ENCODE results near the gene LRRC14B.

The LRRC14B gene

DNA sequence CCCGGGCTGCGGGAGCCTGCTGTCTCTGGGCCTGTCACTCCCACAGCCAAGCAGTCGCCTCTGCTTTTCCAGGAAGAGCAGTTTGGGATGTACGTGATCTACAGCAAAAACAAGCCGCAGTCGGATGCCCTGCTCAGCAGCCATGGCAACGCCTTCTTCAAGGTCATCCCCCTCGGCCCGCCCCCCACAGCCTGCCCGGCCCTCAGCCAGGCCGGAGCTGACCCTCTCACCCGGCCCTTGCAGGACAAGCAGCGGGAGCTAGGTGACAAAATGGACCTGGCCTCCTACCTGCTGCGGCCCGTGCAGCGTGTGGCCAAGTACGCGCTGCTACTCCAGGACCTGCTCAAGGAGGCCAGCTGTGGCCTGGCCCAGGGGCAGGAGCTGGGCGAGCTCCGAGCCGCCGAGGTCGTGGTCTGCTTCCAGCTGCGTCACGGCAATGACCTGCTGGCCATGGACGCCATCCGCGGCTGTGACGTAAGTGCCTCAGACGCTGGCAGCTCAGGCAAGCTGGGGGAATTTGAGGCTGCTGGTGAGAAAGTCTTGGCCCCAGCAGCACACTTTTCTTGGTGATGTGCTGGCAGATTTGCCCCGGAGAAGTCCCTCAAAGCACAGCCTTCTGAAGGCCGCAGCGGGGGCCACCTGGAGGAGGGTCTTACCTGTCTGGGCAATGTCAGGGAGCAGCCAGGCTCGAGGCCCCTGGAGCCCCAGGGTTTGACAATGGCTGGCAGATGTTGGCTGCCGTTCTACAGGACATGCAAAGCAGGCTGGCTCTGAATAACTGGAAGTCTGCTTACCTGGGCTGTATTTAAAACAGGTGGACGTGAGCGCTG is 20.1 kb upstream of the LRRC14B start:
- H3K4me3 ChIP-seq (ENCODE audit: low read depth, low read length): no peak overlapping the region
- no peak for DNase-seq (ENCODE audit: low read depth)
- TF ChIP-seq, protein P1, sequence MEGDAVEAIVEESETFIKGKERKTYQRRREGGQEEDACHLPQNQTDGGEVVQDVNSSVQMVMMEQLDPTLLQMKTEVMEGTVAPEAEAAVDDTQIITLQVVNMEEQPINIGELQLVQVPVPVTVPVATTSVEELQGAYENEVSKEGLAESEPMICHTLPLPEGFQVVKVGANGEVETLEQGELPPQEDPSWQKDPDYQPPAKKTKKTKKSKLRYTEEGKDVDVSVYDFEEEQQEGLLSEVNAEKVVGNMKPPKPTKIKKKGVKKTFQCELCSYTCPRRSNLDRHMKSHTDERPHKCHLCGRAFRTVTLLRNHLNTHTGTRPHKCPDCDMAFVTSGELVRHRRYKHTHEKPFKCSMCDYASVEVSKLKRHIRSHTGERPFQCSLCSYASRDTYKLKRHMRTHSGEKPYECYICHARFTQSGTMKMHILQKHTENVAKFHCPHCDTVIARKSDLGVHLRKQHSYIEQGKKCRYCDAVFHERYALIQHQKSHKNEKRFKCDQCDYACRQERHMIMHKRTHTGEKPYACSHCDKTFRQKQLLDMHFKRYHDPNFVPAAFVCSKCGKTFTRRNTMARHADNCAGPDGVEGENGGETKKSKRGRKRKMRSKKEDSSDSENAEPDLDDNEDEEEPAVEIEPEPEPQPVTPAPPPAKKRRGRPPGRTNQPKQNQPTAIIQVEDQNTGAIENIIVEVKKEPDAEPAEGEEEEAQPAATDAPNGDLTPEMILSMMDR (conservative IDR thresholded peaks at IDR 0.05; ENCODE audit: low read depth, low read length): no peak

DNA sequence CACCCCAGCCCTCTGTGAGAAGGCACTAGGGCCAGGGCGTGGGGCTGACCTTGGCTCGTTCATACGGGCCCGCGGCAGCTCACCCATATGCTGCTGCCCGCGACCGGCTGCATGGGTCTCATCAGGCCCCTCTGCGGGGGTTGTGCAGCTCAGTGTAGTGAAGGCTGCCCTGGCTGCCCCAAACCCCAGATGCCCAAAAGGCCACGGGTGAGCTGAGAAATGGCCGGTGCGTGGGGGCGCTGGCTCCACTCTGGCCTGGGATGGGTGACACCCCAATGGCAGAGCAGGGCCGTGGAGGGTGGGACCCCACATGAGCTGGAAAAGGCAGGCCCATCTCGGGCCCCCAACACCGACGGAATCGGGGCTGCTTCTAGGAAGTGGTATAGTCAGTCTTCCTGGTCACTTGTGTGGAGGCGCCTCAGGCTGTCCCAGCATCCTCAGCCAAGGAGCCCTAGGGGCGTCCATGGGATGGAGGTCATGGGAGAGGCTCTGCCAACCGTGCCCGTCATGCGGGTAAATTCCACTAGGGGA is 19.4 kb upstream of the LRRC14B start:
- H3K4me3 ChIP-seq (ENCODE audit: low read depth, low read length): no peak overlapping the region
- TF ChIP-seq, protein P1 (conservative IDR thresholded peaks at IDR 0.05; ENCODE audit: low read depth, low read length): no peak
- DNase-seq (ENCODE audit: low read depth): no peak

DNA sequence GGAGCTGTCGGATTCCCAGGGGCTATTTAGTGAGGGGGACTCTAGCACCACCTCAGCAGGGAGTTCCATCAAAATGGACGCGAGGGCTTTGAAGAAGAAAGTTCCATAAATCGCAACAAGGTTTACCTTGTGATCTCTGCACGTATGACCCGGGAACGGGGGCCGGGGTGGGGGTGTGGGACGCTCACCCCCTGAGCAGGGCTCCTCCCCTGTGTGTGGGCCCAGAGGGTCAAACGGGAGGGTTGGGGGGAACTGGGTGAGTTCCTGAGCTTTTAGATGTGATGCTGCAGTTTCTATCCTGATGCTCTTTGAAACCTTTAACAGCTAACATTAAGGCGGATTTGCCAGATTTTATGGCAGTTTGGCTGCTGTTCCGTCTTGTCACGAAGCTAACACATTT is 18.9 kb upstream of the LRRC14B start:
- no peak overlapping the region for H3K4me3 ChIP-seq (ENCODE audit: low read depth, low read length)
- DNase-seq (ENCODE audit: low read depth): no peak
- TF ChIP-seq, protein P1 (conservative IDR thresholded peaks at IDR 0.05; ENCODE audit: low read depth, low read length): no peak

DNA sequence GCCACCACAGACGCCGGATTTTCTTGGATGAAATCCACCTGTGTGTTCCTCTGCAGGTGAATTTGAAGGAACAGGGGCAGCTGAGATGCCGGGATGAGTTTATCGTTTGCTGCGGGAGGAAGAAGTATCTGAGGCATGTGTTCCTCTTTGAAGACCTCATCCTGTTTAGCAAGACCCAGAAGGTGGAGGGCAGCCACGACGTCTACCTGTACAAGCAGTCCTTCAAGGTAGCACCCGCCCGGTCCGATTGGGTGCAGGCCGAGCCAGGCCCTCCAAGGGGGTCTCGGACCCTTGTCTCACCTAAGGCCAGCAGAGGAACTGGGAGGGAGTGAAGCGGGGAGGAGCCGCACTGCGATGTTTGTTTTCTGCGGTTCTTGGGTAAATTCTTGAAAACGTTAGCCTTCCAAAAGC is 18.4 kb upstream of the LRRC14B start:
- DNase-seq (ENCODE audit: low read depth): no peak
- TF ChIP-seq, protein P1 (conservative IDR thresholded peaks at IDR 0.05; ENCODE audit: low read depth, low read length): no peak
- H3K4me3 ChIP-seq (ENCODE audit: low read depth, low read length): no peak overlapping the region

DNA sequence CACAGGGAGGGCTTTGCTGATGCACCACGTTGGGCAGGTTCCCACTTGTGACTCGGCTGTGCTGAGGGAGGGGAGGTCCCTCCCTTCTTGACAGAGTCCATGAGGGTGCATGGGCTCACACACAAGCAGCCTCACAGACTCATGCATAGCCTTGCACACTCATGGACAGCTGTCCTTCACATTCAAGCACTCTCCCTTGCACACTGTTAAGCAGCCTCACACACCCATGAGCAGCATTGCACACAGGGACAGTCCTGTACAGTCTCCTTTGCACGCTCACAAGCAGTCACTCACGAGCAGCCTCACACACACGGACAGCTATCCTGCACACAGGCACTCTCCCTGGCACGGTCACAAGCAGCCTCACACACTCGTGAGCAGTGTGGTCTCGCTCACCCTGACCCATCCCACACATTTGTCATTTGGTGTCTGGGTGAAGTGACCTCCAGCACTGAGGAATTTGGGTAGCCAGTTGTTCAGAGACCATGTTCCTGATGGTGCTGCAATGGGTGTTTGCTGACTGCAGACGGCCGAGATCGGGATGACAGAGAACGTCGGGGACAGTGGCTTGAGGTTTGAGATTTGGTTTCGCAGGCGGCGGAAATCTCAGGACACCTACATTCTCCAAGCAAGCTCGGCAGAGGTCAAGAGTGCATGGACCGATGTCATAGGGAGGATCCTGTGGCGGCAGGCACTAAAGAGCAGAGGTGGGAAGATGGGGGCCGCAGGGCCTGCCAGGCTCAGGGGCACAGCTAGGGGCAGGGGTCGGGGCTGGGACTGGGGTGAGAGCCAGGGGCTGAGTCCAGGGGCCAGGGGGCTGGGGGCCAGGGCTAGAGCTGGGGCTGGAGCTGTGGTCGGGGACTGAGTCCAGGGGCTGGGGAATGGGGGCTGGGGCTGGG is 17.7 kb upstream of the LRRC14B start:
- no peak for DNase-seq (ENCODE audit: low read depth)
- TF ChIP-seq, protein P1 (conservative IDR thresholded peaks at IDR 0.05; ENCODE audit: low read depth, low read length): no peak
- H3K4me3 ChIP-seq (ENCODE audit: low read depth, low read length): no peak overlapping the region

DNA sequence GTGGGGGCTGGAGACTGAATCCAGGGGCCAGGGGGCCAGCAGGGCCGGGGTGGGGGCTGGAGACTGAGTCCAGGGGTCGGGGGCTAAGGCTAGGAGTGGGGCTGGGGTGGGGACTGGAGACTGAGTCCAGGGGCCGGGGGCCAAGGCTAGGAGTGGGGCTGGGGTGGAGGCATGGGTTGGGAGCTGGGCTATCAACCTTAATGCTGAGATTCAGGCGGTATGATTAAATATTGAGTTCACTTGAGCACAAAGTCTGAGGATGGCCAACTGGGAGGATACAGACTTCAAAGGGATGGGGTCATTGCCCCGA is 17.0 kb upstream of the LRRC14B start:
- TF ChIP-seq, protein P1 (conservative IDR thresholded peaks at IDR 0.05; ENCODE audit: low read depth, low read length): no peak
- H3K4me3 ChIP-seq (ENCODE audit: low read depth, low read length): no peak overlapping the region
- DNase-seq (ENCODE audit: low read depth): no peak
